NCI-H2107 (cell line): ENCODE data around the gene PACRG.

Experiments
- DNase-seq: peaks from one replicate; lab custom pipeline; 2025; lab: John Stamatoyannopoulos, UW

Gene PACRG

DNA sequence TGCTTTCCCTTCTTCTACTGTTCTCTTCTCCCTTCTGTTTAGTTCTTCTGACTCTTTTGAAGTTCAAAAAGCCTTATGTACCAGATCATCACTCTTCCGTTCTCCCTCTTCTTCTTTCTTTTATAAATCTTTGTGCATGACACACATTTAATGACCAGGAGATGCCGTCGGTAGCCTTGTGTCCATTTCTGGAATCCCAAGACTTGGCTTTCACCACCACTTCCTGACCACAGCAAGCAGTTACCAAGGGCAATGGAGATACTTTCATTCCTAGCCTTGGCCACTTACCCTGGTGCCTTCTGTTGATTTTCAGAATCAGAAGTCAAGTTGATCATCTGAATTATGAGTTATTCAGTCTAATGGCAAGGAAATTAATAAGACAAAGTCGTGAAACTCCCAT lies 418.3 kb downstream of the PACRG start:
- no peak for DNase-seq

DNA sequence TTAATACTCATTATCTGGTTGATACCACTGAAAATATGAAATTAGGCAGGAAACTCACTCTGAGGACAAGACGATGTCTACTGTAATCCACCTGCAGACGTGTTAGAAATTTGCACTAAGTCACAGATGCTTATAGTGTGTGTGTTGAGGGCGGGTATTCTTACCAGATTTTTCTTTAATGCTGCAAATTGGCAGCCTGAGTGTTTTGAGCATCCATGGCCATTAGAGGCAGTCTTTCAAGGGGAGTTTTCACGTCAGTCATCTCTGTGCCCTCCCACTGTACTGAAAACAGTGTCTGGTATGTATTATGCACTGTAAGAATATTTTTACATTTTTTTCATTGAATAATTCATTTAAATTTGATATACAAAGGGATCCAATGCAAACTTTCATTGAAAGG lies 420.2 kb downstream of the PACRG start:
- DNase-seq: no peak

DNA sequence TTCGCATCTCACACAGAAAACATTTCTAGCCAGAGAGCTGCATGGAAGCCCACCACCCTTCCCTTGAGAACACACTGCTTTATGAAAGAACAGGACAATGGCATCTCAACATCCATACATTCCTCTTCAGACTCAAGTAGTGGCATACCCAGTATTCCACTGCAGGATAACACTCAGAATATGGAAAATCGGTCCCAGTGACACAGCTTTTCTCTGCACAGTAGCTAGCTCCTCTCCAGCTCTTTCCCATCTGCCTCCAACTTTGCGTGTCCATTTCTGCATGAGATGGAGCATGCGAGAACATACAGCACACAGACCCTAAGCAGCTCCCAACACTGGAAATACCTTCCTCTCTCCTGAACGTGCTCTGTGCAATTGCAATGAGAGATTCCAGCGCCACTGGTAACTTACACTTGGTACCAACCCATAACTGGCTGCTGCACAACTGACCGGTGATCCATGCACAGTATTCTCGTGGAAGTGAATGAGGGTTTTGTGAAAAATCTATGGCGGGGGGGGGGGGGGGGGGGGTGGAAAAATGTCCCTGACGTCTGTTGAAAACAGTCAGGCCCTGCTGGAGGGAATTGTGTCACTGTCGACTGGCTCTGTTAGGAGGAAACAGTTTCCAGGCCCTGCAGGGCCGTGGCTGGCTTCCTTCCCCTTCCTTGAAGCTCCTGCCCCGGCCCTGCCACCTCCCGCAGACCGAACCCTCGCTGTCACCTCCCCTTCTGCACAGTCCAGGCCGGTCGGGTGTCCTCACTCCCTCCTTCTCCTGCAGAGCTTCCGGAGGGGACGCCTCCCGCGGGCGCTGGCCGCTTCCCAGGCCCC lies 420.9 kb downstream of the PACRG start:
- DNase-seq: no peak

DNA sequence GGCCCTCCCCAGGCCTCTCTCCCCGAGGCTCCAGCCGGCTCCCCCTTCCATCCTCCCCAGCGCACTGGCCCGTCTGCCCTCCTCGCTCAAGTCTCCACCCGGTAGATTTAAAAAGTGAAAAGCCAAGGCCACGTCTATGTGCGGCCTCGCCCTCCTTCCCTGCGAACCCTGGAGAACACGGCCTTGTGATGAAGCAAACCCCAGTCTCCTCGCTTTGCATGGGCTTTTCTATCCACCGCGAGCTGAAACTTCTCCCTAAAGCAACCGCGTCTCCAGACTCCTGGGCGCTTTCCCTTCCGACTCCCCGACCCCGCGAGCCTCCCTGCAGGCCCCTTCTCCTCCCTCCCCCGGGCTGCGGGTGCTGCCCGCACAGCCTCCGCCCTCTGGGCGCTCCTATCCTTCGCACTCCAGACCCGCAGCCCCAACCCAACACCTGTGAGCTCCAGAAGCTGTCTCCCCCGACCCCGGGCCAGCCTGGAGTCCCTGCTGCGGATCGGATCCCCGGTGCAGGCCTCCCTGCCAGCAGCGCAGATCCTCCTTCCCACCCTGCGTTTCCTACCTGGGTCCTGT lies 421.6 kb downstream of the PACRG start:
- DNase-seq: no peak

DNA sequence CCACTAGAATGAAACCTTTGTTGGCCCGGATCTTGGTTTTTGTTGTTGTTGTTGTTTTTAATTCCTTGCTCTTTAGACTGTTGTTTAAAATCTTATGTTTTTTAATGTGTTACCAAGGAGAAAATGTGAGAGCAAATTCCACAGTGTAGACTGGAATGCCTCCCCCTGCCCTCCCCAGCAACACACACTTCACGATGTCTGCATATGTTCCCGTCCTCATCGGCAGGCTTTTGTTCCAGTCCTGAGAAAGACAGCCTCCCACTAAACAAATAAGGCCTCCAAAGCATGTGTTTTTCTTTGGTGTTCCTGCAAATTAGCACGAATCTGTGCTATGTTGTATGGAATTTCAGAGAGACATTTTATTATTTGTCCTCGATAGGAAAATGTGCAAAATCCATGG lies 423.4 kb downstream of the PACRG start:
- DNase-seq: no peak

DNA sequence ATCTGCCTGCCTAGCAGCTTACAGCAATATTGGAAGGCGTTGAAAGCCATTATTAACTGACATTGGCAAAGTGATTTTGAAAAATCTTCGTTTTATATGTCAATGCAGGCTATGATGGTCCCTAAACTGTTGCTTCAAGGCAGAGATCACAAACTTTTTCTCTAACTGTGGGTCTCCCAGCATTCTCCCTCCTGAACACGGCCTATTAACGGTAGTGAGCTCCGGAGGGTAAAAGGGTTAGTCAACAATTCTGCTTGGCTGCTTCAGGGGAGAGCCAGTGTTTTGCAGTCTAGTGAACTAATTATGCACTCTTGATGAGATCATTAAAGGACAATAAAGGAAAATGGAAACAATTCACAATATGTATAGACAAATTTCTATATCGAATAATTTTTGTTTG lies 424.9 kb downstream of the PACRG start:
- no peak for DNase-seq

DNA sequence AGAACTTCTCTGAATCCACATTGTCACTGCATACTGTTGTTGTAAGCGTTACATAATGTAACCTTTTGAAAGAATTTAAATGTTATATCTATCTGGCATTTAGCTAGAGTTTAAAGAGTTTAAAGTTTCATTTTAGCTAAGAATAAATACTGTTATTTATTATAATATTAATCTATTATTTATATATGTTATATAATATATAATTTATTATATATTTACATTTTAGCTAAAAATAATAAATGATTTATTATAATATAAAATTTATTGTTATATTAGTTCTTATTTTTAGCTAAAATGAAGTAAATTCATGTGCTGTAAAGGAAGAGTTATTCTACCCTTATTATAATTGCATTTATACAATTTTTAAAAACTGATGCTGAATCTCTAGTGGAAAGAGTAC lies 431.3 kb downstream of the PACRG start:
- no peak for DNase-seq

DNA sequence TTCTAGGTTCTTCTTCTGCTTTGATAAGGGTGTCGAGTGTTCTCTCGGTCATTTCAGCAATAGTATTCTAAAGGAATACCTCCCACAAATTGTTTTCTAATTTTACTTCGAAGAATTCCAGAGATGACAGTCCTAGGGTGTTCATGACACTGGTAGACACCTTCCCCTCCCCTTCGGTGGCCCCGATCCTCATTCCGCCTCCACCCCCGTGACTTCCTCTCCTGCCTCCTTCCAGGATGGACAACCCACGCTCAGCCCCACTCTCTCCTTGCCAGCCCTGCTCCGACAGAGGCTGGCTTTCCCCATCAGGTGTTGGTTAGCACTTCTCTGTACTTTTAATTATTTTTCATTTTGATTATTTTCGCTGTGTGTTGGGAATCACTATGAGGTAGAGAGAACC lies 431.9 kb downstream of the PACRG start:
- no peak for DNase-seq

DNA sequence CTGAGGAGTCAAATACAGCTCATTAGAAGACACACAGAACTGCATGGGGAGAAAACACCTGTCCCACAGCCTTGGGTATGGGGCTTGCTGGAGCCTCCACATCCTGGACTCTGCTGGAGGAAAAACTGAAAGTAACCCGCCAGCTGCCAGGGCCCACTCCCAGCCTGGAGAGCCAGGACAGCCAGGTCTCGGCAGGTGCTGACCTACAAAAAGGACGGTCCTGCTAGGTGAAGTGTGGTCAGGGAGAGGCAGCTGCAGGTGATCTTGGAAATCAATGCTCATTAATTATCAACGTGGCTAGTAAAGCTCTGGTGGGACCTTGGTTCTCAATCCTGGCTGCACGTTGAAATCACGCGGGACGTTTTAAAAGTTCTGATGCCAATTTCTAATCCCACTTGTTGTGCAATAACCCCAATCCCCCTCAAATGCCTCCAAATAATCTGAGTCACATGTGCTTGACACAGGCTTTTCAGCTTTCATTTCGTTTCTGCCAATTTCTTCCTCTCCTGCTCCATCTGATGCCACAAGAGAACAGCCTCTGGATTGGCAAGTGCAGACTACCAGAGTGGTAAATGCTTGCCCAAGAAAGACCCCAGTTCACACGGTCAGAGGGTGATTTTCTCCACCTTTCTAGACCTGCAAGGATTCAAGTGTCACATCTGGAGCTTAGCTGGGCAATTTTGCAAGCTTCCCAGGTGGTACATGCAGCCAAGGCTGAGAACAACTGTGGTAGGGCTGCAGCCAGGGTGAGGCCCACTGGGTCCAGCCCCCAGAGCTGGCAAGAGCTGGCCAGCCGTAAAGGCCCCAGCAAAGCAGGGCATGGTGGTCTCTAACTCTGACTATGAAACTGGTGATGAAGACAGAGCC lies 434.5 kb downstream of the PACRG start:
- DNase-seq: no peak

DNA sequence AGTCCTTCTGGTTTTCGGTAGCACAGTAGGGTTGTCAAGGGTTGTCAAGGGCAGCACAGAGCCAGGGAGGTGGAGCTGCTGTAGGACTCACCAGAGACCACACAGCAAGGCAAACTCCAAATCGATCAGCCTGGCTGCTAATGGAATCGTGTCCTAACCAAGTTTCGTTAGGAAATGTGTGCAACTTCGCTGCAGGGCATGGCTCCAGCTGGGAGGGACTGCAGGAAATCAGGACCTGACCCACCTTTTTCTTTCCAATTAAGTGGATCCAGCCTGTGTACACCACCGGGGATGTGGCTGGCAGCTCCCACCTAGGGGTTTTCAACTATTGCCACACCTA lies 435.1 kb downstream of the PACRG start:
- no peak for DNase-seq

DNA sequence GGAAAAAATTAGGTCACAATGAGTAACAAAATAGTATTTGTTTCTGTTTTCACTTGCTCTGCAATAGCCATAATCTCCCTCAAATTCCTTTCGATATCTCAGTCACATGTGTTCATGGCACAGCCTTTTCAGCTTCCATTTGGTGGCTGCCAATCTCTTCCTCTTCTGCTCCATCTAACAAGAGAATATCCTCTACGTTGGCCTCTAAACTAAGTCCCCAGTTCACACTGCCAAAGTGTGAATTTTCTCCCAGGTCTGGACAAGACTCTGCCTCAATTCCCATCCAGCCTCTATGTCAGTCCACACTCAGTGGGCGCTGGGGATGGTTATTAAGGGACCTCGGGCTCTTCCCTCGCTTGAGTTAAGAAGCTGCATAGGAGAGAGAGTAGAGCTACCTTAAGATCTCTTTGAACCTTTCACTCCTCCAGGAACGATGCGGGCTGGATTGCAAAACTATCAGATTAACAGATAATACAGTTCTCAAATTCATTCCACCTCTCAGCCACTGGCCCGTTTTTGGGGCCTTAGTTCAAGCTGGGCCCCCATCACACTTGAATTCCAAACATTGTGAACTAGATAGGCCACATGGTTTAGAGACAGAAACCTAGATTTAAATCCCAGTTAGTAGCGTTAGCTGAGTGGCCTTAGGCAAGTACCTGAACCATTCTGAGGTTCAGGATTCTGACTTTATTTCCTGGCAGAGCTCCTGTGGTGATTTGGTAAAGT lies 436.6 kb downstream of the PACRG start:
- no peak for DNase-seq

DNA sequence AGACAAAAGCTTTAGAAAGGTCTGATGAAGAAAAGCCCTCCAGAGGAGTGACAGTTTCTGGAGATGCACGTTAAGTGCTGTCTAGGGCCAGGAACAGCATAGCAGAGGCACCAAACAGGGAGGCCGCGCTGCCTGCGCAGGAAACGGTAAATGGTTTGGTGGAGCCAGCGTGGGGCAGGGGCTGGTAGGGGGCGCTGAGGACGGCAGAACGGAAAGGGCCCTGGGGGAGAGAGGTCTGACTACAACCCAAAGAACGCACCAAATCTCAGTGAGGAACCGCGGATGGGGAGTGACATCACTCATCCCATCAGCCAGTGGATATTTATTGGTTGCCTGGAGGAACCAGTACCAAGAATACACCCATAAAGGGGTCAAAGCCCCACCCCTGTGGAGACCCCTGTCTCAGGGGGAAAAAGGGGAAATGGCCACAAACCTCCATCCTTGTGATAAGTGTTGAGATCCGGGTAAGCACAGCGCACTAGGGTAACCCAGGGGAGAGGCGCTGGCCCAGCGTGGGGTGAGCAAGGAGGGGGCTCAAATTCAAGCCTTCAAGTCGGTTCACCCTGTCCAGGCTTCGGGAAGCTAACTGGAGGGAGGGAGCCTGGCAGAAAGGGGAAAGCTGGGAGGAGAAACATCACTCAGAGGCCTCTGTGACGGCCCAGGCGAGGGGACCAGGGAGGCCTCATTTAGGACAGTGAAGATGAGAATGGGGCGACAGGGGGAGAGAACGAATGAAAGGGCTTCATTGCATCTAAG lies 437.6 kb downstream of the PACRG start:
- DNase-seq: no peak

DNA sequence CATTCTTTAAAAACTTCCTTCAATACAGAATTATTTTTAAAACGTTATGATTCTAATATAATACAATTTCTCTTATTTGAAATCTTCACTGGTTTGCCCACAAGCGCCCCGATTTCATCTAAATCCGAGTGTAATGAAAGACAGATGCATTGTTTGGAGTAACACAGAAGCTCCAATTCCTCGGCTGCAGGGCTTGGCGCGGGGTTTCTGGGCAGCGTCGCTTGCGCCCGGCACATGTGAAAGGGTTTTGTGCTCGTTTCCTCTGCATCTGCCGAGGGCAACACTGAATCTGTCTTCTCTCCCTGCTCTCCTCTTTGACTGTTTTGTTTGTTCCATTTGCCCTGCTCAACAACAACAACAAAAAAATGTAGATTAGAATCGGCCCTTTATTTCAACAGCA lies 438.1 kb downstream of the PACRG start:
- no peak for DNase-seq

DNA sequence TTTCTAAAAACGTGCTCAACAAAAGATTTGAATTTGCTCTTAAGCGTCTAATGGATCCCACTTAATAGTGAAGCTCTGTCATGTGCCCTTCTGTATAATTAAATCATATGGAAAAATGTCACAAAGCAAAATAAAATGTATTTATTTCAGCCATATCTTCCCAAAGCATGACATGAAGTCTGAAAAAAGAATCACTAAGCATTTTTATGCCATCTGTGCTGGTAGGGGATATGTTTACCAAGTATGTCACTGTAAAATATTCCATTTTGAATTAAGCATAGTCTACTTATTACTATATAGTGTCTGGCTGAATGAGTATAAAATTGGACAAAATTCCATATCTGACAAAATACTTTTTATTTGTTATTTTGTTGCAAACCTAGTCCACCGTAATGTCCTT lies 438.7 kb downstream of the PACRG start:
- DNase-seq: no peak

DNA sequence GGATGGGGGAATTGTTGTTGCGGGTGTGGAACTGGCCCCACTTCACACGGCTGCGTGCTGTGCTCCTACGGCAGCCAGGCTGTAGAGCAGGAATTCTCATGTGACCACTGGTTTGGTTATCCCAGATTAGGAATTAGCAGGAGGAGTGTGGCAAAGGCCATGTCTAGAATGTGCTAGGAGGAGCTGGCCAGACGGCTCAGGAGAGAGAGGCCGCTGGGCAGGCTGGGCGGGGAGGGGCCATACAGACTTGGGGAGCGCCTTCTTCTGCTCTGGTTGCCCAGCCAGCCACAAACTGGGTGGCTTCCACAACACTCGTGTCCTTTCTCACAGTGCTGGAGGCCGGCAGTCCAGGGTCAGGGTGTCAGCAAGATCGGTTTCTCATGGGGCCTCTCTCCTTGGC lies 441.7 kb downstream of the PACRG start:
- DNase-seq: no peak

DNA sequence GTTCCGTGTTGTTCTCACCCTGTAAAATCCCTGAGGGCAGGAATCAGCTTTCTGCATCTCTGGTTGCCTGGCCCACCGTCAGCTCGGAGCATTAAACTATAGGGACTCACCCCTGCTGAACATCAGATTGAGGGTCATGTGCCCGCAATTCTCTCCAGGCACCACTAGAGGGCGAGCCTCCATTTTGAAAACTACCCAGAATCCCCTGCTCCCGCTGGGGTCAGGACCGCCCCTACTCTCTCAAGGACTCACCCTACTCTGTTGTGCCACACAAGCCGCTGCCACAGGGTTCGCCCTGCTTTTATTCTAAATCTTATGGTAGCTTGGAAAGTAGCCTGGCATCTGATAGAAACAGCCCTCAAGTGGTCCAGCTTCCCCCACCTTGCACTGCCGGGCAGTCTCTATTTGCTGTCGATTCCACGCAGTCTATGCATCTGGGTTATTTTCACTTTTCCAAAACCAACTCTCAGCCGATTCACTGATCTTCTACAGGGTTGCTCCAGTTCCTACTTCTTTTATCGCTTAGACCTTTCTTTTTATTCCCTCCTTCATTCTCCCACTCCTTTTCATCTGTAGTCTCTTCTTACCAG lies 442.6 kb downstream of the PACRG start:
- no peak for DNase-seq

DNA sequence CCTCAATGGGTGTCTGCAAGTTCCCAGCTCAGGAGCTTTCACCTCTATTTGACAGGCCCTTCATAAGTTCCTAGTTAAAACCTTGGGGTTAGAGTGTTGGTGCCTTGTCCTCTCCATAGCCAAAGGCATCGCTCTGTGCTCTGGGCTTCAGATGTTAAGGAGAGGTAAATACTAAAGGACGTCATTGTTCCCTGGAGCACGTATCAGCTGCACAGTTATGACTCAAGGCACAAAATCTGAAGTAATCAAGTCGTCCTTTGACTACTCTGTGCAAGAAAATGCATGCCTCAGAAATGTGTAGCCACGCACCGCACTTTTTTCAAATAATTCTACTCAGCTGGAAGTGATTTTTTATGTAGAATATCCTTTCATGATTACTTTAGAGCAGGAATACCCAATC lies 446.0 kb downstream of the PACRG start:
- no peak for DNase-seq

DNA sequence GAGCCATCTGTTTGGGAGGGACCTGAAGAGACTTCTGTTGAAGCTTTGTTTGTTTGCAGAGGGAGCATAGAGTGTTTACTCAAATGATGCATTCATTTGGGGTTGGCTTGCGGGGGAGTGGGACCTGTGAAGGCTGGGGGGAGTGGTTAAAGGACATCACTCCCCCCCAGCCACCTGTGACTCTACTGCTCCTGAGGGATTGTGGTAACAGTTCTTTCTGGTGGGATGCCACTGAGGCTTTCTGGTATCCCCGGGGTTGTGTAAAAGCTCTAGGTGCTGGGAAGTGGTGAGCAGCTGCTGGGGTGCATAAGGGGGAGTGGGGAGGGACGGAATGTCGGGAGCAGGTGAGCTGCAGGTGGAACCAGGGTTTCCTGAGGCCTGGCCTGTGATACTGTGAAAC lies 447.5 kb downstream of the PACRG start:
- no peak for DNase-seq

DNA sequence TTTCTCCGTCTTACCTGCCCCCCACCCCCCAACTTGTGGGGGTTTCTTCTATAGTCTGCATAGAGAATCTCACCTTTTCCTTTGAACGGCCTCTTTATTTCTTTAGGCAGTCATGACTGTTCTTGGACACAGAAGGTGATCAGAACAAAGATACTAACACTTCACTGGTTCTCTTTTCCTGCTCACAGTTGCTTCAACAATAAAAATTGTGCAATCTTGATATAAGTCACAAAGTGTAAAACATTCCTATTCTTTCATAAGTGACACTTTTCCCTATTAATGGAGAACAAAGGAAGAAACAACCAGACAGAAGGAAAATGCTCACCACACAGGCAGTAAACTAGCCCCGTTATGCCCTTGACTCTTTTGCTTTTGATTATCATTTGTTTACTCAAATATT lies 448.3 kb downstream of the PACRG start:
- DNase-seq: no peak

DNA sequence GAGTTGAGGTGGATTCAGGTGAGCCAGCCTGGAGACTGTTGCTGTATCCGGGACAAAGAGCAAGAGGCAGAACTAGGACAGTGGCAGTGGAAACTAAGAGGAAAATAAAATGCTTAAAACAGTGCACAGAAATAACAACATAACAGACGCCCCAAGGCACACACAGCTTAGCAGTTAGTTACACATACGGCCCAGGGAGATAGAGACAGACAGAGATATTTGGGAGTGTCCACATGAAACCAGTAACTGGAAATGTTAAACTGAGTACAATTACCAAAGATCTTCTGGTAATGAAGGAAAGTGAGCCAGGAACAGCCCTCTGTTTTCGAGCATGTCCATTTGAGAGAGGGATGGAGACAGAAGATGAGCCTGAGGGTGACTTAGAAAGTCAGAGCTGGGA lies 449.2 kb downstream of the PACRG start:
- DNase-seq: no peak

DNA sequence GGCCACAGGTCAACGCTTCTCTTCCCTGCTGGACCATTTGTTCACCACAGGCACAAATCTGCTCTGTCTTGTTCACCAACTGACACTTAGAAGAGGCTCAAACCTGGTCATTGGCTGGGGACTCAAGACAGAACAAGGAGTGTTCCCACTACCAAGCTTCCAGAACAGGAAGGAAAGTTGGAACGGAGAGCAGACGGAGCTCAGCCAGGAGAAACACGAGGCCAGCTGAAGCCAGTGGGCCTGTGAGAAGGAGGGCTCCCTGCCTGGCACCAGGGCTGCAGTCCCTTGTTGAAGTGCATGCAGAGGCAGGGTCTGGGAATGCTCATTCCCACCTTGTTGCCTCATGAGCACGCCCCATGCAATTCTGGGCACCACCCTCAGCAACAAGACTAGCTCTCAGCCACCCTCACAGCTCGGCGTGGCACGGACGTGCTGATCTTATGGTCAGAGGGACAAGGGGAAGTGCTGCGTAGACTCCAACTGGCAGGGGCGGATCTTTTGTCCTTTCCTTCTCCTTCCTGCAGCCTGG lies 450.2 kb downstream of the PACRG start:
- no peak for DNase-seq
